OCI-LY7 (cell line): ENCODE data around the gene SMIM44. TPM values are rescaled to one million over a fixed set of nuclear protein-coding genes. Genes with fewer than 3 reads are reported as not detected.

Experiments
- BruUV-seq: library from RNA; stranded (reverse); fragments of 400-500 nt; replicated peaks from 2 replicates; lab custom pipeline; 2021; lab: Mats Ljungman, UMichigan
- CTCF ChIA-PET: fragments of 300-600 bp; sonication (Branson Sonifier 250); formaldehyde crosslinking; loops from one replicate; lab custom pipeline; 2022; ENCODE audit warnings: antibody characterized with exemption; ENCODE audit not compliant: unreplicated experiment; lab: Charles Lee
- POLR2A ChIA-PET: fragments of 300-600 bp; sonication (Branson Sonifier 250); formaldehyde crosslinking; loops from one replicate; lab custom pipeline; 2022; ENCODE audit warnings: antibody characterized with exemption; lab: Charles Lee
- DNase-seq: peaks from one replicate; pipeline ENCODE4 v3.0.0-alpha.2; 2015; ENCODE audit warnings: low spot score
- H2AFZ ChIP-seq: fragments of 200-600 bp; sonication (generic), shearing (Covaris generic); 2 replicates; pipeline ENCODE4 v1.6.1; 2014; ENCODE audit warnings: mild to moderate bottlenecking, antibody characterized with exemption, low read length, moderate library complexity
- H3K27ac ChIP-seq: fragments of 200-600 bp; sonication (generic); 2 replicates; pipeline ENCODE4 v1.5.1; 2014; ENCODE audit warnings: mixed run types, low read depth, mild to moderate bottlenecking, moderate library complexity, low read length, inconsistent platforms; ENCODE audit not compliant: poor library complexity, severe bottlenecking
- H3K36me3 ChIP-seq: fragments of 200-600 bp; sonication (generic); 2 replicates; pipeline ENCODE4 v1.6.1; 2014; ENCODE audit warnings: mild to moderate bottlenecking, antibody characterized with exemption, low read length, moderate library complexity, mixed read lengths; ENCODE audit not compliant: insufficient read depth
- H3K4me1 ChIP-seq: fragments of 200-600 bp; sonication (generic); 2 replicates; pipeline ENCODE4 v1.5.1; 2014; ENCODE audit warnings: mild to moderate bottlenecking, low read length; ENCODE audit not compliant: insufficient read depth, poor library complexity, severe bottlenecking
- H3K4me2 ChIP-seq: fragments of 200-600 bp; sonication (generic); 2 replicates; pipeline ENCODE4 v1.6.1; 2014; ENCODE audit warnings: mild to moderate bottlenecking, low read length
- H3K4me3 ChIP-seq: fragments of 200-600 bp; sonication (generic); 2 replicates; pipeline ENCODE4 v1.5.1; 2014; ENCODE audit warnings: mild to moderate bottlenecking, low read depth, low read length; ENCODE audit not compliant: poor library complexity, severe bottlenecking
- H3K79me2 ChIP-seq: fragments of 200-600 bp; sonication (generic); 2 replicates; pipeline ENCODE4 v1.6.1; 2016; ENCODE audit warnings: low read depth, mild to moderate bottlenecking, low read length, moderate library complexity, mixed read lengths; ENCODE audit not compliant: insufficient read depth
- H3K9me2 ChIP-seq: fragments of 200-600 bp; sonication (generic); 2 replicates; pipeline ENCODE4 v1.6.1; 2016; ENCODE audit warnings: mild to moderate bottlenecking, low read length, mixed read lengths; ENCODE audit not compliant: insufficient read depth
- H3K9me3 ChIP-seq: fragments of 200-600 bp; sonication (generic); 2 replicates; pipeline ENCODE4 v1.6.1; 2014; ENCODE audit warnings: mild to moderate bottlenecking, mixed run types, low read length, mixed read lengths
- H4K20me1 ChIP-seq: fragments of 200-600 bp; sonication (generic); 2 replicates; pipeline ENCODE4 v1.6.1; 2014; ENCODE audit warnings: mild to moderate bottlenecking, antibody characterized with exemption, low read length, moderate library complexity, mixed read lengths; ENCODE audit not compliant: insufficient read depth
- CTCF ChIP-seq: fragments of 200-600 bp; sonication (generic); conservative IDR thresholded peaks from 2 replicates; pipeline ENCODE4 v1.5.1; 2014; ENCODE audit warnings: mild to moderate bottlenecking, antibody characterized with exemption, low read length, moderate library complexity, mixed read lengths
- EZH2phosphoT487 ChIP-seq: fragments of 200-600 bp; sonication (generic); IDR thresholded peaks from 2 replicates; pipeline ENCODE4 v1.6.1; 2018; ENCODE audit warnings: low read depth, borderline replicate concordance, mild to moderate bottlenecking, mixed run types, antibody characterized with exemption, low read length, moderate library complexity, mixed read lengths
- intact Hi-C: fragments of 100-400 bp; cut with micrococcal nuclease; formaldehyde crosslinking; loops from one replicate; pipeline ENCODE4 v1.10.0; 2022; ENCODE audit not compliant: unreplicated experiment
- total RNA-seq, 2 experiments: library from RNA; depleted of rRNA in 1 of 2; stranded (reverse); fragments of >200 nt in 1 of 2; shearing (Covaris generic) in 1 of 2; gene quantifications; 2 replicates each; pipeline ENCODE4 v1.2.3, GENCODE V29; 2014 to 2022

The SMIM44 gene
- total RNA-seq, 2 experiments from 2014 or later: not detected

DNA sequence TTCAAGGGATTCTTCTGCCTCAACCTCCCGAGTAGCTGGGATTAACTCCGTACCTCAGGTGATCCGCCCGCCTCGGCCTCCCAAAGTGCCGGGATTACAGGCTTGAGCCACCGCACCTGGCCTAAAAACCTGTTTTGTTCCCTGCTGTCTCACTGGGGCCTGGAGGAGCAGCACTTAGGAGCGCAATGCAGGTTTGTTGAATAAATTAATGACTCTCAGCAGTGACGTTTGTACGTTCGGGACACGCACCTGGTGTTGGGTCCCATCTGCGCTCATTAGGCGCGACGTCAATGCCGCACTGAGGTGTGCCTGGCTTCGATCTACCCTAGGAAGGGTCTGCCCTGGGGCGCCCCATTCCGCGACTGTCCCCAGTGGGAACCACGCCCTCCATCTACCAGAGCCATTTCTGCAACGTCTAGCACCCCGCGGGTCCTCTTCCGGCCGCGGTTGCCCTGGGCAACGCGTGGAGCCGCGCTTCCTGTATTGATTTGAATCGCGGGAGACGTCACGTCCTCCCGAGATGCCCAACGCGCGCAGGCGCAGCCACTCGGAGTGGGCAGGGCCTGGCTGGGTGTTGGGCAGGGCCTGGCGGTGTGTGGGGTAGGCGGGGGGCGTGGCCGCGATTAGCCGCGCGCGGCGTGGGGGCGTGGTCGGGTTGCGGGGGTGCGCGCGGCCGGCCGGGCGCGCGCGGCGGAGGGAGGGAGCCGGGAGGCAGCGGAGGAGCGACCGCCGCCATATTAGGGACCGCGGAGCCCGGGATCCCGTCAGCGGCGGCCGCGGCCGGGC, 22.6 kb upstream of the SMIM44 start, which contains the start of gene FZR1:
TSS of gene FZR1 (plus strand) at position 714 of the 786 bp plus-strand sequence. CDS start 16,679 bp downstream, outside the sequence.
- TF ChIP-seq EZH2phosphoT487: no peak
- TF ChIP-seq CTCF: no peak
- Histone ChIP-seq H3K9me3 (no peaks in the 10 kb centered on the region), H3K4me1 (peaks cover 25% of the 10 kb centered on the region), H3K36me3 (peaks cover 24% of the 10 kb centered on the region; the same call in 1 of the 2 replicates), H4K20me1 (0 out of 2 replicates have a peak, but pooled peaks cover 3% of the 10 kb centered on the region), H3K4me2 (peak within 1 kb of the TSS; percentile 91), H2AFZ (peak within 1 kb of the TSS; percentile 69), H3K4me3 (peak within 1 kb of the TSS; percentile 100), H3K9me2 (no peaks in the 10 kb centered on the region), H3K27ac (peak within 1 kb of the TSS; percentile 79), H3K79me2 (peaks cover 31% of the 10 kb centered on the region)
- POLR2A ChIA-PET: interaction anchor here (0.7 kb wide), 1 partner anchor 192 kb away, joined by 3 read pairs; no protein-coding TSS in a partner anchor
- TSS peak; percentile 86 for BruUV-seq
- DNase-seq: peak; percentile 99
- CTCF ChIA-PET: no interaction called here
- intact Hi-C loops: loop anchor here (1.0 to 5.0 kb wide), 3 partner anchors 25 to 121 kb away; partner anchors contain the start of genes CACTIN, HMG20B and SMIM24

GRCh38 chr19:3504735-3505134, 21.5 kb upstream of the SMIM44 start:
- H3K4me3 ChIP-seq: peak overlapping the region; percentile 100
- H3K4me1 ChIP-seq: peaks cover 26% of the 10 kb centered on the region

More at GRCh38 chr19:3504735-3505134, 21.5 kb upstream of the SMIM44 start:
- TF ChIP-seq CTCF: no peak
- TF ChIP-seq EZH2phosphoT487: no peak
- DNase-seq: peak; percentile 10
- H3K27ac ChIP-seq: peak overlapping the region; percentile 79
- 0 out of 2 replicates have a peak, but pooled peaks cover 3% of the 10 kb centered on the region for H4K20me1 ChIP-seq
- peaks cover 38% of the 10 kb centered on the region for H3K79me2 ChIP-seq
- intact Hi-C loops: loop anchor here (1.0 to 5.0 kb wide), 3 partner anchors 24 to 122 kb away; partner anchors contain the start of genes CACTIN, HMG20B and SMIM24
- BruUV-seq: no TSS peak
- CTCF ChIA-PET: no interaction called here
- 0 out of 2 replicates have a peak overlapping the region, but pooled peaks have one; percentile 45 for H2AFZ ChIP-seq
- H3K9me3 ChIP-seq: no peaks in the 10 kb centered on the region
- H3K4me2 ChIP-seq: peak overlapping the region; percentile 91
- H3K36me3 ChIP-seq: peaks cover 15% of the 10 kb centered on the region; the same call in 1 of the 2 replicates
- H3K9me2 ChIP-seq: no peaks in the 10 kb centered on the region
- POLR2A ChIA-PET: interaction anchor here (0.7 to 1.2 kb wide), 2 partner anchors 13 to 51 kb away, joined by 3 to 5 read pairs; no protein-coding TSS in a partner anchor
